ENCODE data around the gene NMUR1.

The NMUR1 gene

GRCh38 chr2:231568098-231568784 lies 38.0 kb upstream of the NMUR1 start:
- Histone ChIP-seq H3K9ac (ENCODE audit: low read length) (no peak overlapping the region), H3K4me1 (ENCODE audit: insufficient read depth, low read length, severe bottlenecking) (no peaks in the 10 kb centered on the region), H3K79me2 (ENCODE audit: insufficient read depth, low read length) (no peaks in the 10 kb centered on the region), H3K9me2 (ENCODE audit: low read depth, low read length) (no peaks in the 10 kb centered on the region), H4K20me1 (ENCODE audit: insufficient read depth, low read length) (no peaks in the 10 kb centered on the region), H3K27ac (ENCODE audit: low read depth, low read length, poor library complexity, severe bottlenecking) (no peak overlapping the region), H3K4me2 (ENCODE audit: low read length) (no peak overlapping the region), H3F3A (ENCODE audit: insufficient read depth, low read length) (no peaks in the 10 kb centered on the region), H3K4me3 (ENCODE audit: low read depth, low read length, poor library complexity, severe bottlenecking) (no peak overlapping the region), H2AFZ (ENCODE audit: low read length) (no peak overlapping the region), H3K36me3 (ENCODE audit: insufficient read depth, low read length) (no peaks in the 10 kb centered on the region), H3K9me3 (ENCODE audit: low read length) (no peaks in the 10 kb centered on the region), H3K27me3 (ENCODE audit: insufficient read depth, low read length) (no peaks in the 10 kb centered on the region; the same call in 1 of the 2 replicates)
- TF ChIP-seq EZH2 (IDR thresholded peaks at IDR 0.05; ENCODE audit: borderline replicate concordance, low read length) = no peak
- no peak for TF ChIP-seq CTCF (IDR thresholded peaks at IDR 0.05; ENCODE audit: low read length)

- Histone ChIP-seq H3K4me2 (ENCODE audit: low read length) (no peak overlapping the region), H3K9ac (ENCODE audit: low read length) (no peak overlapping the region)
These were observed 36.9 kb upstream of the NMUR1 start for GRCh38 chr2:231567159-231567558.

GRCh38 chr2:231565887-231566594 lies 35.8 kb upstream of the NMUR1 start:
- no peak for TF ChIP-seq CTCF (IDR thresholded peaks at IDR 0.05; ENCODE audit: low read length)
- TF ChIP-seq EZH2 (IDR thresholded peaks at IDR 0.05; ENCODE audit: borderline replicate concordance, low read length) = no peak
- Histone ChIP-seq H3K4me3 (ENCODE audit: low read depth, low read length, poor library complexity, severe bottlenecking) (no peak overlapping the region), H3K36me3 (ENCODE audit: insufficient read depth, low read length) (no peaks in the 10 kb centered on the region), H3K27me3 (ENCODE audit: insufficient read depth, low read length) (peaks cover 5% of the 10 kb centered on the region), H3K79me2 (ENCODE audit: insufficient read depth, low read length) (no peaks in the 10 kb centered on the region), H4K20me1 (ENCODE audit: insufficient read depth, low read length) (no peaks in the 10 kb centered on the region), H3K27ac (ENCODE audit: low read depth, low read length, poor library complexity, severe bottlenecking) (no peak overlapping the region), H3K4me1 (ENCODE audit: insufficient read depth, low read length, severe bottlenecking) (no peaks in the 10 kb centered on the region), H3K9ac (ENCODE audit: low read length) (no peak overlapping the region), H3K9me3 (ENCODE audit: low read length) (no peaks in the 10 kb centered on the region), H2AFZ (ENCODE audit: low read length) (no peak overlapping the region), H3K4me2 (ENCODE audit: low read length) (no peak overlapping the region), H3F3A (ENCODE audit: insufficient read depth, low read length) (no peaks in the 10 kb centered on the region), H3K9me2 (ENCODE audit: low read depth, low read length) (no peaks in the 10 kb centered on the region)

More at GRCh38 chr2:231567159-231567558, 36.9 kb upstream of the NMUR1 start:
- Histone ChIP-seq H2AFZ (ENCODE audit: low read length) (no peak overlapping the region), H3K27ac (ENCODE audit: low read depth, low read length, poor library complexity, severe bottlenecking) (no peak overlapping the region), H3F3A (ENCODE audit: insufficient read depth, low read length) (no peaks in the 10 kb centered on the region), H4K20me1 (ENCODE audit: insufficient read depth, low read length) (no peaks in the 10 kb centered on the region), H3K36me3 (ENCODE audit: insufficient read depth, low read length) (no peaks in the 10 kb centered on the region), H3K79me2 (ENCODE audit: insufficient read depth, low read length) (no peaks in the 10 kb centered on the region), H3K27me3 (ENCODE audit: insufficient read depth, low read length) (peaks cover 2% of the 10 kb centered on the region), H3K4me3 (ENCODE audit: low read depth, low read length, poor library complexity, severe bottlenecking) (no peak overlapping the region), H3K9me2 (ENCODE audit: low read depth, low read length) (no peaks in the 10 kb centered on the region), H3K9me3 (ENCODE audit: low read length) (no peaks in the 10 kb centered on the region), H3K4me1 (ENCODE audit: insufficient read depth, low read length, severe bottlenecking) (no peaks in the 10 kb centered on the region)
- TF ChIP-seq CTCF (IDR thresholded peaks at IDR 0.05; ENCODE audit: low read length) (no peak), EZH2 (IDR thresholded peaks at IDR 0.05; ENCODE audit: borderline replicate concordance, low read length) (no peak)

Measured in OCI-LY1 (cell line).